Activated CD4-positive, alpha-beta memory T cell treated with anti-CD3 and anti-CD28 coated beads, Interleukin-2, amount 10 ng/mL, durations not matched to agents 7 days and 5 days (primary cell): Measurements from ENCODE around the gene MS4A18. TPM values are rescaled to one million over a fixed set of nuclear protein-coding genes. Genes with fewer than 3 reads are reported as not detected.

Experiments
- CTCF ChIA-PET: fragments of 350-600 bp; sonication (Branson Sonifier 250); formaldehyde crosslinking; loops from one replicate; lab custom pipeline; 2021; ENCODE audit warnings: antibody characterized with exemption, inconsistent platforms; lab: Charles Lee
- POLR2A ChIA-PET: fragments of 350-600 bp; sonication (Branson Sonifier 250); formaldehyde crosslinking; loops from one replicate; lab custom pipeline; 2021; ENCODE audit warnings: antibody characterized with exemption; lab: Charles Lee
- DNase-seq: peaks from one replicate; pipeline ENCODE4 v3.0.0-alpha.2; 2020
- H3K27ac Mint-ChIP-seq: one replicate; pipeline ENCODE4 v1.8.0; 2021; ENCODE audit warnings: mild to moderate bottlenecking, mixed read lengths
- H3K27me3 Mint-ChIP-seq: one replicate; pipeline ENCODE4 v1.8.0; 2021; ENCODE audit warnings: mixed read lengths
- H3K36me3 Mint-ChIP-seq: one replicate; pipeline ENCODE4 v1.8.0; 2021; ENCODE audit warnings: low read depth, mixed read lengths
- H3K4me1 Mint-ChIP-seq: one replicate; pipeline ENCODE4 v1.8.0; 2021; ENCODE audit warnings: mixed read lengths
- H3K4me3 Mint-ChIP-seq: one replicate; pipeline ENCODE4 v1.8.0; 2021; ENCODE audit warnings: mild to moderate bottlenecking, mixed read lengths
- H3K9me3 Mint-ChIP-seq: one replicate; pipeline ENCODE4 v1.8.0; 2021; ENCODE audit warnings: mixed read lengths
- total RNA-seq, 2 experiments: library from RNA; stranded (reverse); gene quantifications; one replicate each; pipeline ENCODE4 v1.2.3, GENCODE V29; 2021

The MS4A18 gene
- total RNA-seq, 2 experiments from 2014 or later: not detected

GRCh38 chr11:60774726-60775125 is 50.2 kb downstream of the MS4A18 start:
- DNase-seq: no peak
- CTCF ChIA-PET: interaction anchor here (1.1 to 7.3 kb wide), 10 partner anchors 10 to 195 kb away, joined by 3 to 83 read pairs (median 5); partner anchors contain the start of genes MS4A10 and MS4A15
- Mint-ChIP-seq H3K27me3 (peaks cover 9% of the 10 kb centered on the region), H3K4me1 (peaks cover 4% of the 10 kb centered on the region), H3K9me3 (no peaks in the 10 kb centered on the region), H3K36me3 (no peaks in the 10 kb centered on the region), H3K27ac (no peak overlapping the region), H3K4me3 (no peak overlapping the region)
- POLR2A ChIA-PET: no interaction called here

- no peak overlapping the region for H3K27ac Mint-ChIP-seq
- H3K4me3 Mint-ChIP-seq: no peak overlapping the region
- peaks cover 10% of the 10 kb centered on the region for H3K27me3 Mint-ChIP-seq
- ChIA-PET CTCF (interaction anchor here (0.6 to 7.3 kb wide), 16 partner anchors 9 to 400 kb away, joined by 3 to 83 read pairs (median 3); partner anchors contain the start of genes MS4A10 and MS4A15), POLR2A (no interaction called here)
- no peaks in the 10 kb centered on the region for H3K36me3 Mint-ChIP-seq
- DNase-seq: peak; percentile 82
- H3K4me1 Mint-ChIP-seq: peaks cover 4% of the 10 kb centered on the region
- H3K9me3 Mint-ChIP-seq: no peaks in the 10 kb centered on the region
These were observed 51.0 kb downstream of the MS4A18 start for GRCh38 chr11:60775420-60775961.

- Mint-ChIP-seq H3K4me3 (no peak overlapping the region), H3K27ac (no peak overlapping the region), H3K27me3 (peaks cover 10% of the 10 kb centered on the region), H3K4me1 (peaks cover 4% of the 10 kb centered on the region), H3K36me3 (no peaks in the 10 kb centered on the region), H3K9me3 (no peaks in the 10 kb centered on the region)
- DNase-seq: no peak
- ChIA-PET POLR2A (no interaction called here), CTCF (interaction anchor here (0.9 to 7.3 kb wide), 8 partner anchors 12 to 400 kb away, joined by 3 to 83 read pairs (median 3); no protein-coding TSS in a partner anchor)
These were observed 51.6 kb downstream of the MS4A18 start for GRCh38 chr11:60776167-60776566.

- no peak for DNase-seq
- Mint-ChIP-seq H3K36me3 (no peaks in the 10 kb centered on the region), H3K4me1 (peaks cover 4% of the 10 kb centered on the region), H3K27ac (no peak overlapping the region), H3K9me3 (no peaks in the 10 kb centered on the region), H3K4me3 (no peak overlapping the region), H3K27me3 (peaks cover 10% of the 10 kb centered on the region)
- ChIA-PET CTCF (interaction anchor here (1.4 to 7.3 kb wide), 4 partner anchors 13 to 111 kb away, joined by 3 to 83 read pairs (median 18); no protein-coding TSS in a partner anchor), POLR2A (no interaction called here)
These were observed 52.6 kb downstream of the MS4A18 start for GRCh38 chr11:60777106-60777505.

- no peaks in the 10 kb centered on the region for H3K36me3 Mint-ChIP-seq
- ChIA-PET POLR2A (no interaction called here), CTCF (interaction anchor here (0.9 to 7.3 kb wide), 5 partner anchors 13 to 122 kb away, joined by 3 to 83 read pairs (median 9); no protein-coding TSS in a partner anchor)
- no peaks in the 10 kb centered on the region for H3K9me3 Mint-ChIP-seq
- no peak overlapping the region for H3K27ac Mint-ChIP-seq
- peaks cover 4% of the 10 kb centered on the region for H3K4me1 Mint-ChIP-seq
- DNase-seq: no peak
- peaks cover 10% of the 10 kb centered on the region for H3K27me3 Mint-ChIP-seq
- H3K4me3 Mint-ChIP-seq: no peak overlapping the region
These were observed 53.1 kb downstream of the MS4A18 start for GRCh38 chr11:60777572-60777971.

- ChIA-PET POLR2A (no interaction called here), CTCF (interaction anchor here (2.9 to 7.3 kb wide), 2 partner anchors 16 to 51 kb away, joined by 9 to 83 read pairs; no protein-coding TSS in a partner anchor)
- DNase-seq: no peak
- H3K36me3 Mint-ChIP-seq: no peaks in the 10 kb centered on the region
- no peak overlapping the region for H3K4me3 Mint-ChIP-seq
- H3K4me1 Mint-ChIP-seq: peaks cover 4% of the 10 kb centered on the region
- no peak overlapping the region for H3K27ac Mint-ChIP-seq
- no peaks in the 10 kb centered on the region for H3K9me3 Mint-ChIP-seq
- H3K27me3 Mint-ChIP-seq: peaks cover 10% of the 10 kb centered on the region
These were observed 55.5 kb downstream of the MS4A18 start for GRCh38 chr11:60780065-60780464.

- ChIA-PET CTCF (interaction anchor here (7.3 kb wide), 1 partner anchor 17 kb away, joined by 83 read pairs; no protein-coding TSS in a partner anchor), POLR2A (no interaction called here)
- H3K36me3 Mint-ChIP-seq: no peaks in the 10 kb centered on the region
- no peak overlapping the region for H3K27ac Mint-ChIP-seq
- H3K9me3 Mint-ChIP-seq: no peaks in the 10 kb centered on the region
- no peak for DNase-seq
- H3K4me1 Mint-ChIP-seq: no peaks in the 10 kb centered on the region
- H3K4me3 Mint-ChIP-seq: no peak overlapping the region
- peaks cover 10% of the 10 kb centered on the region for H3K27me3 Mint-ChIP-seq
These were observed 56.3 kb downstream of the MS4A18 start for GRCh38 chr11:60780774-60781173.

GRCh38 chr11:60781286-60781980 is 56.9 kb downstream of the MS4A18 start:
- no peak for DNase-seq
- Mint-ChIP-seq H3K4me3 (no peak overlapping the region), H3K27ac (no peak overlapping the region), H3K9me3 (no peaks in the 10 kb centered on the region), H3K4me1 (no peaks in the 10 kb centered on the region), H3K27me3 (peaks cover 10% of the 10 kb centered on the region), H3K36me3 (no peaks in the 10 kb centered on the region)
- CTCF ChIA-PET: interaction anchor here (0.9 to 7.3 kb wide), 2 partner anchors 17 to 106 kb away, joined by 3 to 83 read pairs; no protein-coding TSS in a partner anchor
- POLR2A ChIA-PET: no interaction called here

- no peak overlapping the region for H3K4me3 Mint-ChIP-seq
- H3K9me3 Mint-ChIP-seq: no peaks in the 10 kb centered on the region
- H3K27ac Mint-ChIP-seq: no peak overlapping the region
- no peak for DNase-seq
- ChIA-PET CTCF (interaction anchor here (0.9 kb wide), 1 partner anchor 106 kb away, joined by 3 read pairs; no protein-coding TSS in a partner anchor), POLR2A (no interaction called here)
- H3K27me3 Mint-ChIP-seq: peaks cover 10% of the 10 kb centered on the region
- H3K36me3 Mint-ChIP-seq: no peaks in the 10 kb centered on the region
- H3K4me1 Mint-ChIP-seq: no peaks in the 10 kb centered on the region
These were observed 57.4 kb downstream of the MS4A18 start for GRCh38 chr11:60781981-60782316.

- CTCF ChIA-PET: interaction anchor here (0.9 kb wide), 1 partner anchor 105 kb away, joined by 3 read pairs; no protein-coding TSS in a partner anchor
- Mint-ChIP-seq H3K4me1 (no peaks in the 10 kb centered on the region), H3K9me3 (no peaks in the 10 kb centered on the region), H3K27me3 (peaks cover 6% of the 10 kb centered on the region), H3K27ac (no peak overlapping the region), H3K4me3 (no peak overlapping the region), H3K36me3 (no peaks in the 10 kb centered on the region)
- POLR2A ChIA-PET: no interaction called here
- DNase-seq: no peak
These were observed 58.0 kb downstream of the MS4A18 start for GRCh38 chr11:60782393-60783140.

GRCh38 chr11:60783141-60783484 is 58.6 kb downstream of the MS4A18 start:
- no peak for DNase-seq
- Mint-ChIP-seq H3K9me3 (no peaks in the 10 kb centered on the region), H3K27me3 (peaks cover 3% of the 10 kb centered on the region), H3K4me1 (no peaks in the 10 kb centered on the region), H3K4me3 (no peak overlapping the region), H3K36me3 (no peaks in the 10 kb centered on the region), H3K27ac (no peak overlapping the region)
- CTCF ChIA-PET: no interaction called here
- POLR2A ChIA-PET: no interaction called here

- Mint-ChIP-seq H3K27me3 (peaks cover 3% of the 10 kb centered on the region), H3K9me3 (no peaks in the 10 kb centered on the region), H3K4me3 (no peak overlapping the region), H3K4me1 (no peaks in the 10 kb centered on the region), H3K27ac (no peak overlapping the region), H3K36me3 (no peaks in the 10 kb centered on the region)
- DNase-seq: no peak
- CTCF ChIA-PET: interaction anchor here (1.4 kb wide), 1 partner anchor 104 kb away, joined by 5 read pairs; no protein-coding TSS in a partner anchor
- POLR2A ChIA-PET: no interaction called here
These were observed 59.4 kb downstream of the MS4A18 start for GRCh38 chr11:60783911-60784310.

GRCh38 chr11:60785136-60785535 is 60.6 kb downstream of the MS4A18 start, which contains the start of gene MS4A10:
Gene MS4A10 (plus strand): TSS chr11:60785333. CDS start chr11:60790336, 5,003 bp downstream.
- POLR2A ChIA-PET: no interaction called here
- Mint-ChIP-seq H3K4me1 (no peaks in the 10 kb centered on the region), H3K27ac (no peak within 1 kb of the TSS), H3K9me3 (no peaks in the 10 kb centered on the region), H3K27me3 (peaks cover under 1% of the 10 kb centered on the region), H3K4me3 (no peak within 1 kb of the TSS), H3K36me3 (no peaks in the 10 kb centered on the region)
- CTCF ChIA-PET: interaction anchor here (1.3 to 1.4 kb wide), 2 partner anchors 11 to 102 kb away, joined by 3 to 5 read pairs; no protein-coding TSS in a partner anchor
- DNase-seq: no peak
